GM21367 (cell line): ENCODE measurements around the gene C16orf46.
"Not testable (repeated sequence)": the region's sequence is repeated elsewhere in the genome, so short reads cannot be mapped to it uniquely, and the experiment has no call there.

ENCODE experiments used
- ATAC-seq: cut with Tn5 transposase; IDR thresholded peaks from one replicate; pipeline ENCODE4 v1.9.1; 2021; ENCODE audit not compliant: unreplicated experiment

Gene C16orf46, protein sequence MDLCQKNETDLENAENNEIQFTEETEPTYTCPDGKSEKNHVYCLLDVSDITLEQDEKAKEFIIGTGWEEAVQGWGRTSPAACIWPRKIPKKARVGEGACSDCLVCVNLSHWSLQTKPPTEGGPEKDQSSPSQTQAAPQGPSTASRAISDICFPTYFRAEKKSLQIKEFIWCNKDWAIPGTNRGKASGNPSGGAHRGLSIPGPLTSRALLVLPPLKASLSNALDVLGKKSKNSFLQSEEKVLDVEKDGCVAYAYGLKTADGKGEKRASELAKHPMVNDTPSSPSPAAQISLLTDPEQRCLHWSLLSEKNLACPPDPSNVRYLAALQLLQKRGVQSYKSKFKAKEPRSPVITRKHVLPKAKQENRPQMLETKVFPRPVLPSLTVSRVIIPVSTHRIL

GRCh38 chr16:81077076-81077940, at the start of gene C16orf46:
TSS of gene C16orf46 (minus strand) at chr16:81077238. CDS start at chr16:81063955, 13,283 bp downstream.
- ATAC-seq = peak; percentile 94

- ATAC-seq = no peak
Measured at GRCh38 chr16:81123092-81123852, 46.2 kb upstream of the C16orf46 start.

GRCh38 chr16:81121474-81121990, 44.5 kb upstream of the C16orf46 start:
- ATAC-seq = no peak

DNA sequence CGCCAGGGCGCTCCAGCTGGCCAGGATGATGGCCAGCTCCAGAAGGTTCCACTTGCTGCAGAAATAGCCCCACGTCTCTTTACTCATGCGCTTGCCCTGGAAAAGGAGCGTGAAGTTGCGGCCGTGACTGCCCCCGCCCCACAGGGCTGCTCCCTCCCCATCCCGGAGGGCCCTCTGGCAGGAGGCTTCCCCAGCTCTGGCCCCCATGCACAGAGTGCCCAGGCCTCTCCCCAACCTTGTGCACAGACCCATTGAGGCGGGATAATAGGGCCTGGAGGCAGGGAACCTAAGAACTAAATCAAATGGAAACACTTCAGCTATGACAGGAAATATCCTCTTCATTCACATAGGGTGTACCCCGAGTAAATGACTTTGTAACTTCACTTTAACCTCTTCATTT, 40.4 kb upstream of the C16orf46 start:
- ATAC-seq = no peak

DNA sequence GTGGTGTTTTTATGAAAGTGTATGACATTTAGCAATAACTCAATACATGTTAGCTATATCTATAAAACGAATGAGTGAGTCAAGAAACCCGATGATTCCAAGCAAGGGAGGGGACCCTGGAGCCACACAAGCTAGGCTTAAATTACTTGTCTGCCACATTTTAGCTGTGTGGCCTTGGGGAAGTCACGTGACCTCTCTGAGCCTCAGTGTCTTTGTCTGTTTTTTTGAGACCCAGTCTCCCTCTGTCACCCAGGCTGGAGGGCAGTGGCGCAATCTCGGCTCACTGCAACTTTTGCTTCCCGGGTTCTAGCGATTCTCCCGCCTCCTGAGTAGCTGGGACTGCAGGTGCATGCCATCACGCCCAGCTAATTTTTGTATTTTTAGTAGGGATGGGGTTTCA, 39.2 kb upstream of the C16orf46 start:
- no peak for ATAC-seq

DNA sequence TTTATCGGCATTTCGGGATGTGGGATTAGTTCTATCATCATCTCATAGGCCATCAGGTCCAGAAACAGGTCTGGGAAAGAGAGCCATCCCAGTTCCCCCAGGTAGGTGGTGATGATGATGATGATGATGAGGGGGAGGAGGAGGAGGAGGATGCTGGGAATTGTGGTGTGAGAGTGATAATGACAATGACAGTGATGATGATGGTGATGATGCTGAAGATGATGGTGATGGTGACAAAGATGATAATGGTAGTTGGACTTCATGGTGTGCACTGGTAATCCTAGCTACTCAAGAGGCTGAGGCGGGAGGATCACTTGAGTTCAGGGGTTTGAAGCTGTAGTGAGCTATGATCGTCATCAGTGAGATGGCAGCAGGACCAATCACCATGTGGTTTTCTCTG, 35.4 kb upstream of the C16orf46 start:
- no peak for ATAC-seq

- not testable (repeated sequence) for ATAC-seq
Measured at GRCh38 chr16:81109274-81109673, 32.2 kb upstream of the C16orf46 start.

DNA sequence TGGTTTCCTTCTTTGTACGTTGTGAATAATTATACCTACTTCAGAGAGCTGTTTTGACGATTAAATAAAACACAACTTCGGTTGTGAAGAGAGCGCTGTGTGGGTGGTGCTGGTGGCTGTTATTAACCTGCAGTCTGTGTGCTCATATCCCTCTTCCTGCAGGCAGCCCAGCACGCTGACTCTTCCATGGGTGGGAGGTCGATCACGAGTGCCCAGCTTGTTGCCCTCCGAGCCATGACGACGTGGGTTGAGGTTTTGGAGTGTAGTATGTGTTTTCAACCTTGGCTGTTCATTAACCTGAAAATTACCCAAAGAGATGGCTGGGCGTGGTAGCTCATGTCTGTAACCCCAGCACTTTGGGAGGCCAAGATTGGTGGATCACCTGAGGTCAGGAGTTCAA, 30.5 kb upstream of the C16orf46 start:
- no peak for ATAC-seq

DNA sequence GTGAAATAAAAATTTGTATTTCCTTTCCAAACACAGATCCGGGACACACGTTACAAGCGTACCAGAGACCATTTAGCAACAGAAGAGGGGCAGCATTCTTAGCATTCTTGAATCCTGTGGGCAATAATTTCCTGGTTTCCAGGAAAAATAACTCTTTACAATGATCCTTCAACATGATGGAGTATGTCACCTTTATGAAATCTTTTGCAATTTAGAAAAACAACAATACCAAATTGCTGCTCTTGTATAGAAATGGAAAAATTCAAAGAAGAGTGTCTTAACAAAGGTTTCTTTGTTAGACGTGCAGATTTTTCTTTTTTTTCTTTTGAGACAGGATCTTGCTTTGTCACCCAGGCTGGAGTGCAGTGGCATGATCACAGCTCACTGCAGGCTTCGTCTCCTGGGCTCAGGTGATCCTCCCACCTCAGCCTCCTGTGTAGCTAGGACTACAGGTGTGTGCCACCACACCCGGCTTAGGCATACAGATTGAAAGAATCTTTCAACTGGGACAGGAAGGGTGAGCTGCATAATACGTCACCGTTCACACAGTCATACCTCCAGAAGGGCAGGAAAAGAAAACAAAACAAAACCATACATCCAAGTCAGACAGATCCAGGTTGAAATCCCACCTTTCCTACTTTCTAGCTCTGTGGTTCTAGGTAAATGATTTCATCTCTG, 29.9 kb upstream of the C16orf46 start:
- ATAC-seq = no peak

- ATAC-seq = no peak
Measured at GRCh38 chr16:81105946-81106345, 28.9 kb upstream of the C16orf46 start.

- no peak for ATAC-seq
Measured at GRCh38 chr16:81101702-81102101, 24.7 kb upstream of the C16orf46 start.

GRCh38 chr16:81099958-81100357, 22.9 kb upstream of the C16orf46 start:
- no peak for ATAC-seq

- ATAC-seq = no peak
Measured at GRCh38 chr16:81097230-81097629, 20.2 kb upstream of the C16orf46 start.

DNA sequence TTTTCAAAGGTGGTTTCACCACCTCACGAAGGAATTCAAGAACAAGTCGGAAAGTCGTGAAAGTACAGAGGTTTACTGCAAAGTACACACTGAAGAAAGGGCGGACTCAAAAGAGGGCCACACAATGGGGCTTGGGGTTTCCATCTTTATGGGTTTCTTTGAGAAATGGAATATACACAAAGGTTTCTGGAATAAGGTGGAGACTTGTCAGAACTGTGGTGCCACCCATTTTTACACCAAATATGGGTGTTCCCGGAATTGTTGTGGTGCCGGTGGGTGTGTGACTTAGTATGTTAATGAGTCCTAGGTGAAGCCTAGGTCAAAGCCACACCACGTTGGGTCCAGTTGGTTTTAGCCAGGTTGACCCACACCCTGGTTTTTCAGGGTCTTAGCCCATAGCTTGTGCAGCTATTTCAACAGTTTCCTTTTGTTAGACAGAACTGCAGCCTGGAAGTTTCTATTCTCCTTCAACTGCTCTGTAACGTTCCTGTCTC, 19.7 kb upstream of the C16orf46 start:
- no peak for ATAC-seq

DNA sequence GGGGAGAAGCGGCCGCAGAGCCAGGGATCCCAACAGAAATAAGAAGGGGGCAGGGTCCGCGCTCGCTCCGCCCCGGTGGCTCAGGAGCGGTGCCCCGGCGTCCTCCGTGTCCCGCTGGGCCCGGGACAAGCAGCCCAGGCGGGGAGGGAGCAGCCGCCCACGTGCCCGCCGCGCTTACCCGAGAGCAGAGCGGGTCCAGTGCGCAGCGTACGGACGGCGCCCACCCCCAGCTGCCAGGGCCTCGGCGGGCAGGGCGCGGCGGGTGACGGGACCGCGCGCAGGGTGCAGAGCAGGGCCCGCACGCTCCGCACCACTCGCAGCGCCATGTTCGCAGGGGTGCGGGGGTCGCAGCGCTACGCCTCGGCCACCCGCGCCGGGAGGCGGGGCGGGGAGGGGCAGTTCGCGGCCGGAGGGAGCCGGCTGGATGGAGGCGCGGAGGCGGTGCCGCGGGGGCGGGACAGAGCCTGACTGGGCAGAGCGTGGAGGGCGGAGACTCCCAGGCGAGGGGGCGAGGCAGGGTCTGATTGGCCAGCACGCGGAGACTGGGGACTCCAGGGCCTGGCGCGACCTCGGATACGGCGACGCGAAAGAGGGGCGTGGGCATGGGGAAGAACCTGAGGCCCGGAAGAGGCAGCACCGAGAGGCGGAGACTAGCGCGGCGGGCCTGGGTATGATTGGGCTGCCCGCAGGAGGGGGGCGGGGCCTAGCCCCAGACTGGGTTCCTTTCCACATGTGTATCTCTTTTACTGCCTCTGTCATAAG, 19.1 kb upstream of the C16orf46 start, which contains the start of gene GCSH:
Gene GCSH, minus strand, starts transcription at position 443 of the 762 bp plus-strand sequence. Its CDS starts 117 bp downstream, at position 326.
- peak; percentile 97 for ATAC-seq

- no peak for ATAC-seq
Measured at GRCh38 chr16:81095653-81095952, 18.6 kb upstream of the C16orf46 start.

DNA sequence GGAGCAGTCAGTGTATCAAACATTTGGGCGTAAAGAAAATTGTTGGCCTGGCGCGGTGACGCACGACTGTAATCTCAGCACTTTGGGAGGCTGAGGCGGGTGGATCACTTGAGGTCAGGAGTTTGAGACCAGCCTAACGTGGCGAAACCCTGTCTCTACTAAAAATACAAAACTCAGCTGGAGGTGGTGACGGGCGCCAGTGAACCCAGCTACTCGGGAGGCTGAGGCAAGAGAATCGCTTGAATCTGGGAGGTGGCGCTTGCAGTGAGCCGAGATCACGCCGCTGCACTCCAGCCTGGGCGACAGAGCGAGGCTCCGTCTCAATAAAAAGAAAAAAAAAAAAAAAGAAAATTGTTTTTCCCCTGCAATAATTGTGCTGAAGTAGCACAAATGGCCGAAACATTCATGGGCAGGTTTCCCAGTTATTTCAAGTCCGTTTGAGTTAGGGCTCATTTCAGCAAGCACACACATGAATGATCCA, 17.8 kb upstream of the C16orf46 start:
- ATAC-seq = no peak

- no peak for ATAC-seq
Measured at GRCh38 chr16:81088836-81089235, 11.8 kb upstream of the C16orf46 start.

- no peak for ATAC-seq
Measured at GRCh38 chr16:81081014-81081413, 4.0 kb upstream of the C16orf46 start.
